H1 (cell line): Measurements from ENCODE around the gene LMNTD2. TPM values are rescaled to one million over a fixed set of nuclear protein-coding genes. Genes with fewer than 3 reads are reported as not detected.

Experiments
- BACH1 ChIP-seq: IDR thresholded peaks from 2 replicates; pipeline ENCODE4 v1.6.1; 2012; ENCODE audit warnings: low read length, improper control_type of control experiment
- MAFK ChIP-seq: IDR thresholded peaks from 2 replicates; pipeline ENCODE4 v1.6.1; 2012; ENCODE audit warnings: low read depth, mild to moderate bottlenecking, improper control_type of control experiment, low read length
- polyA plus RNA-seq, 7 experiments: library from polyadenylated mRNA; depleted of rRNA in 3 of 7; stranded (reverse) in 5 of 7; unstranded in 2 of 7; fragments of >200 nt in 5 of 7; fragments of 200-250 nt in 2 of 7; gene quantifications; 1 replicate in 5 of 7; 2 replicates in 1 of 7; 4 replicates in 1 of 7; pipeline versions ENCODE4 v1.2.1 to v1.2.3, GENCODE V29; 2011 to 2013; ENCODE audit warnings: missing spikeins in 2 of 7, mixed read lengths in 2 of 7
- total RNA-seq: library from RNA; stranded (reverse); fragmentation: NEBNext Ultra II Directional; extraction: Animal tissue kit (Norgen Biotek cat#: 25700); gene quantifications from 2 replicates; pipeline ENCODE4 v1.2.1, GENCODE V29; 2021

LMNTD2 gene
- total and polyA plus RNA-seq, 2 of the 8 experiments (the other 6 are each of a cell fraction or from before 2014, with no cell fraction given): 1.6 to 3.1 TPM

DNA sequence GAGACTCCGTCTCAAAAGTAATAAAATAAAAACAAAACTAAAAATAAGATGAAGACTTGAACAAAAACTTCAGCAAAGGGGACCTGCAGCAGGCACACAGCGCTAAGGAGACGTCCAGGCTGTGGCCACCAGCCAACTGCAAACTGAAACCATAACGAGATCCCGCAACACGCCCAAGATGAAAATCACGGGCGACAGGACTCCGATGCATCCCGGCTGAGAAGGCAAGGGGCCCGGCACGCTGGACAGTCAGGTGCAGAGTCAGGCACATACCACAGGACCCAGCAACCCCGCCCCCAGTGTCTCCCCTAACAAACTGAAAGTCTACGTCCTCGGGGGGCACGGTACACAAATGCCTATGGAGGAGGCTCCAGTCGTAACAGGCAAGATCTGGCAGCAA lies 34.3 kb downstream of the LMNTD2 start (continued):
- TF ChIP-seq BACH1 (no peak), MAFK (no peak)
